Breast epithelium (tissue), 3 donors: ENCODE results near the gene SDR42E2.

Experiments
- CTCF ChIP-seq, 3 donors: fragments of 450-650 bp; IDR thresholded peaks; one replicate each; pipeline ENCODE4 v1.5.1; 2016 to 2017; ENCODE audit warnings: antibody characterized with exemption in 3 of 3, mild to moderate bottlenecking in 3 of 3, moderate library complexity in 3 of 3
- POLR2A ChIP-seq: fragments of 450-650 bp; IDR thresholded peaks from one replicate; pipeline ENCODE4 v1.6.1; 2016; ENCODE audit warnings: antibody characterized with exemption, mild to moderate bottlenecking, moderate library complexity

DNA sequence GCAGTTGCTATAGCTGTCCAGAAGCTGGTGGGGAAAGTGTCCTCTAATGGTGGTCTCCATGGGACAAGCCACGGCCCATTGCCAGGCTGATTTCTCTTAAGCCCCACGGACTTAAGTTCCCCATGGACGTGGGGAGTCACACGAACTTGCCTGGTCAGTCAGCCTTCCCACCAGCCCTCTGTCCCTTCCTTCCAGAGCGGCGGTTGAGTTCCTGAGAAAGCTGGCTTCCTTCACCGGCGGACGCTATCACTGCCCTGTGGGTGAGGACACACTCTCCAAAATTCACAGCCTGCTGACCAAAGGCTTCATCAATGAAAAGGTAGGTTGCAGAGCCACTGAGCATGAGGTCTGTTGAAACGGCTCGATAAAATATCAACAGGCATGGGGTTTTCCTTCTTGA lies 10.0 kb upstream of the SDR42E2 start:
- TF ChIP-seq CTCF (IDR thresholded peaks at IDR 0.05) (no peak), POLR2A (no peak)
